Measurements from ENCODE around the gene KANSL1.

KANSL1 gene

GRCh38 chr17:46039592-46040186, 153.5 kb downstream of the KANSL1 start:
- no peak for DNase-seq (ENCODE audit: low spot score)

GRCh38 chr17:46038937-46039336, 154.3 kb downstream of the KANSL1 start:
- DNase-seq (ENCODE audit: low spot score), result no peak

GRCh38 chr17:46038414-46038813, 154.8 kb downstream of the KANSL1 start:
- no peak for DNase-seq (ENCODE audit: low spot score)

- no peak for DNase-seq (ENCODE audit: low spot score)
Measured at GRCh38 chr17:46037722-46038255, 155.4 kb downstream of the KANSL1 start.

- DNase-seq (ENCODE audit: low spot score), result no peak
Measured at GRCh38 chr17:46036491-46036890, 156.7 kb downstream of the KANSL1 start.

GRCh38 chr17:46035112-46035818, 158.0 kb downstream of the KANSL1 start:
- no peak for DNase-seq (ENCODE audit: low spot score)

GRCh38 chr17:46033392-46033791, 159.8 kb downstream of the KANSL1 start:
- DNase-seq (ENCODE audit: low spot score), result no peak

- DNase-seq (ENCODE audit: low spot score), result no peak
Measured at GRCh38 chr17:46032909-46033308, 160.3 kb downstream of the KANSL1 start.

- no peak for DNase-seq (ENCODE audit: low spot score)
Measured at GRCh38 chr17:46031920-46032319, 161.3 kb downstream of the KANSL1 start.

- no peak for DNase-seq (ENCODE audit: low spot score)
Measured at GRCh38 chr17:46031440-46031839, 161.8 kb downstream of the KANSL1 start.

- no peak for DNase-seq (ENCODE audit: low spot score)
Measured at GRCh38 chr17:46030752-46031151, 162.5 kb downstream of the KANSL1 start.

GRCh38 chr17:46029627-46030026, 163.6 kb downstream of the KANSL1 start:
- no peak for DNase-seq (ENCODE audit: low spot score)

GRCh38 chr17:46028981-46029565, 164.2 kb downstream of the KANSL1 start:
- no peak for DNase-seq (ENCODE audit: low spot score)

GRCh38 chr17:46028374-46028773, 164.9 kb downstream of the KANSL1 start:
- DNase-seq (ENCODE audit: low spot score), result no peak

GRCh38 chr17:46027976-46028325, 165.3 kb downstream of the KANSL1 start:
- no peak for DNase-seq (ENCODE audit: low spot score)

GRCh38 chr17:46027048-46027975, 165.9 kb downstream of the KANSL1 start:
- no peak for DNase-seq (ENCODE audit: low spot score)

- DNase-seq (ENCODE audit: low spot score), result no peak
Measured at GRCh38 chr17:46026166-46027047, 166.8 kb downstream of the KANSL1 start.

- DNase-seq (ENCODE audit: low spot score), result no peak
Measured at GRCh38 chr17:46025510-46026165, 167.6 kb downstream of the KANSL1 start.

GRCh38 chr17:46025060-46025459, 168.2 kb downstream of the KANSL1 start:
- DNase-seq (ENCODE audit: low spot score), result no peak

GRCh38 chr17:46024590-46024989, 168.6 kb downstream of the KANSL1 start:
- DNase-seq (ENCODE audit: low spot score), result no peak
